ENCODE results near the gene DCTPP1. TPM values are rescaled to one million over a fixed set of nuclear protein-coding genes. Genes with fewer than 3 reads are reported as not detected.

DCTPP1 gene
- total and polyA plus RNA-seq, 12 donors, result 12.0 to 42.6 (median 29.7) TPM

- no peaks in the 10 kb centered on the region for H3K27me3 ChIP-seq
- TF ChIP-seq CTCF (IDR thresholded peaks at IDR 0.05), result no peak
- no peaks in the 10 kb centered on the region for H3K9me3 ChIP-seq
- H3K4me1 ChIP-seq, result peaks cover 4 to 39% (median 32%) of the 10 kb centered on the region in 9 donors
- peak overlapping the region; percentile 60 to 93 (median 87) for H3K27ac ChIP-seq
- H3K4me3 ChIP-seq, result peak overlapping the region; percentile 66 to 98 (median 84)
- peaks cover 0 to 19% (median 7%) of the 10 kb centered on the region in 9 donors for H3K36me3 ChIP-seq
- WGBS, 2 donors, result 7 to 9% methylated on average over 13 of the region's 13 CpGs
- DNase-seq (no peak), ATAC-seq (no peak)
- intact Hi-C loops (cut with DNase I), result loop anchor here in 1 of 10 donors (5.0 kb wide), 1 partner anchor 39 kb away; the partner anchor contains the start of gene CD2BP2
These were observed 33.7 kb downstream of the DCTPP1 start for GRCh38 chr16:30395992-30396585.

- H3K4me1 ChIP-seq, result peaks cover 4 to 34% (median 27%) of the 10 kb centered on the region in 9 donors
- peaks cover 0 to 19% (median 7%) of the 10 kb centered on the region in 9 donors for H3K36me3 ChIP-seq
- peak in 7 of 9 donors; percentile 18 to 51 (median 33) for TF ChIP-seq CTCF (IDR thresholded peaks at IDR 0.05)
- ATAC-seq, result peak; percentile 96 to 99 (median 98)
- H3K27me3 ChIP-seq, result no peaks in the 10 kb centered on the region
- H3K4me3 ChIP-seq, result peak within 1 kb of the TSS; percentile 66 to 98 (median 84)
- H3K9me3 ChIP-seq, result no peaks in the 10 kb centered on the region
- 0% methylated on average over 76 to 102 of the region's 103 CpGs for WGBS, 2 donors
- peak; percentile 88 for DNase-seq
- H3K27ac ChIP-seq, result peak within 1 kb of the TSS; percentile 60 to 93 (median 87)
- intact Hi-C loops (cut with DNase I), result loop anchor here in 1 of 10 donors (5.0 kb wide), 1 partner anchor 38 kb away; the partner anchor contains the start of gene CD2BP2
These were observed 34.5 kb downstream of the DCTPP1 start, which contains the start of gene ZNF48 for GRCh38 chr16:30395155-30395991. ZNF48 (plus strand) TSS chr16:30395420; CDS start chr16:30395795, 375 bp downstream.

GRCh38 chr16:30394592-30395154 lies 35.2 kb downstream of the DCTPP1 start:
- H3K27ac ChIP-seq, result peak overlapping the region; percentile 33 to 93 (median 87)
- H3K27me3 ChIP-seq, result no peaks in the 10 kb centered on the region
- no peak for DNase-seq
- peak; percentile 18 to 58 (median 38) for ATAC-seq
- H3K36me3 ChIP-seq, result peaks cover 0 to 19% (median 7%) of the 10 kb centered on the region in 9 donors
- H3K9me3 ChIP-seq, result no peaks in the 10 kb centered on the region
- TF ChIP-seq CTCF (IDR thresholded peaks at IDR 0.05), result no peak
- peaks cover 4 to 29% (median 24%) of the 10 kb centered on the region in 9 donors for H3K4me1 ChIP-seq
- intact Hi-C loops (cut with DNase I), result loop anchor here in 1 of 10 donors (5.0 kb wide), 1 partner anchor 37 kb away; the partner anchor contains the start of gene CD2BP2
- peak overlapping the region; percentile 66 to 98 (median 84) for H3K4me3 ChIP-seq
- 2 to 4% methylated on average over 30 to 31 of the region's 31 CpGs for WGBS, 2 donors

- WGBS, 2 donors, result 42% methylated on average over 2 of the region's 2 CpGs
- no peak for TF ChIP-seq CTCF (IDR thresholded peaks at IDR 0.05)
- peak overlapping the region in 1 of 10 donors; percentile 81 for H3K27ac ChIP-seq
- H3K4me3 ChIP-seq, result no peak overlapping the region
- no peaks in the 10 kb centered on the region for H3K36me3 ChIP-seq
- DNase-seq (no peak), ATAC-seq (no peak)
- no peaks in the 10 kb centered on the region for H3K9me3 ChIP-seq
- no peaks in the 10 kb centered on the region for H3K27me3 ChIP-seq
- H3K4me1 ChIP-seq, result peaks cover 5 to 17% (median 8%) of the 10 kb centered on the region in 9 donors
- intact Hi-C loops (cut with DNase I), result no loop called here
These were observed 46.3 kb downstream of the DCTPP1 start for GRCh38 chr16:30383521-30383920.
